Hematopoietic multipotent progenitor cell treated with erythropoietin and hydrocortisone succinate and interleukin-3 and kit ligand, for 6 days (in vitro differentiated cells): Measurements from ENCODE around the gene SLC10A3.
A peak's percentile ranks its signal among the peaks of the same experiment; 100 is the strongest.

ENCODE experiments used
- DNase-seq: peaks from one replicate; pipeline ENCODE4 v3.0.0-alpha.2; 2015

The SLC10A3 gene, protein sequence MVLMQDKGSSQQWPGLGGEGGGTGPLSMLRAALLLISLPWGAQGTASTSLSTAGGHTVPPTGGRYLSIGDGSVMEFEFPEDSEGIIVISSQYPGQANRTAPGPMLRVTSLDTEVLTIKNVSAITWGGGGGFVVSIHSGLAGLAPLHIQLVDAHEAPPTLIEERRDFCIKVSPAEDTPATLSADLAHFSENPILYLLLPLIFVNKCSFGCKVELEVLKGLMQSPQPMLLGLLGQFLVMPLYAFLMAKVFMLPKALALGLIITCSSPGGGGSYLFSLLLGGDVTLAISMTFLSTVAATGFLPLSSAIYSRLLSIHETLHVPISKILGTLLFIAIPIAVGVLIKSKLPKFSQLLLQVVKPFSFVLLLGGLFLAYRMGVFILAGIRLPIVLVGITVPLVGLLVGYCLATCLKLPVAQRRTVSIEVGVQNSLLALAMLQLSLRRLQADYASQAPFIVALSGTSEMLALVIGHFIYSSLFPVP

DNA sequence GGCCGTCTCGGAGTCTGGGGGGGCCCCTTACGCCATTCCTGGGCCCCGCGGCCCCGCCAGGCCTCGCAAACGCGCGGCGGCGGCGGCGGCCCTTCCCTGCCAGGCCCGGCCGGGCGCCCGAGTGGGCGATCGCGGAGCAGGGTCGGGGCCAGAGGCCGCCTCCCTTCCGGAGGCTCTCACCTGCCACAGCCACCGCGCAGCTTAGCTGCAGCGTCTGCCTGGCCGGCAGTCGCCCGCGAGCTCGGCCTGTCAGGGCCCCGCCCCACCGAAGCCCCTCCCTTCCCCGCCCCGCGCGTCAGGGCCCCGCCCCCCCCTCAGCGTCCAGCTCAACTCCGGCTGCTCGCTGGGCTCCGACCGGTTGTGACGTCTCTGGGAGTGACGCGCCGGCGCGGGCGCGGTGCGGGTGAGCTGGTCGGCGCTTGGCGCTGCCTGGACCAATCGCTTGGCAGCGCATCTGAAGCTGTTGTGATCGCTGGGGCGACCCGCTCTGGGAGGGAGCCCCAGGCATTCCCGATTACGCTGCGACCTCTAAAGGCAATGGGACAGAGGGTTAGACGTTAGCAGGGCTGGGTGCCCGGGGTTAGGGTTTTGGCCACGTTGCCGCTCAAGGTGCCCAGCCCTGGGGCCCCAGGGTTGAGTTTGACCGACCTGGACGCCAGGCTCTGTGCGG, at the start of gene SLC10A3:
SLC10A3 (minus strand) TSS at position 216 of the 670 bp plus-strand sequence. CDS start 1,689 bp downstream, outside the sequence.
- peak; percentile 93 for DNase-seq

DNA sequence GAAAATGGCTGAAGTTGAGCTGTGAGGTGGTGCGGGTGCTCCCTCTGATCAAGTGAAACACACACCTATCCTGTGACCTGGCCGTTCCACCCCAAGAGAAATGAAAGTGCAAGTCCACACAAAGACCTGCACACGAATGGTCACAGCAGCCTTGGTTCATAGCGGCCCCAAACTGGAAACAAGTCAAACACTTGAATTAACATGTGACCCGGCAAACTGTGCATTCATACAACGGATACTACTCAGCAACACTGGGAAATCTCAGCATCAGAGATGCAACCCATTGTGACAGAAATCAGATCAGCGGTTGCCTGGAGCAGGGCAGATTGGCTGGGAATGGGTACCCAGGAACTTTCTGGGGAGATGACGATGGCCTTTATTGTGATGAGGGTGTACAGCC, 48.6 kb upstream of the SLC10A3 start:
- no peak for DNase-seq

DNA sequence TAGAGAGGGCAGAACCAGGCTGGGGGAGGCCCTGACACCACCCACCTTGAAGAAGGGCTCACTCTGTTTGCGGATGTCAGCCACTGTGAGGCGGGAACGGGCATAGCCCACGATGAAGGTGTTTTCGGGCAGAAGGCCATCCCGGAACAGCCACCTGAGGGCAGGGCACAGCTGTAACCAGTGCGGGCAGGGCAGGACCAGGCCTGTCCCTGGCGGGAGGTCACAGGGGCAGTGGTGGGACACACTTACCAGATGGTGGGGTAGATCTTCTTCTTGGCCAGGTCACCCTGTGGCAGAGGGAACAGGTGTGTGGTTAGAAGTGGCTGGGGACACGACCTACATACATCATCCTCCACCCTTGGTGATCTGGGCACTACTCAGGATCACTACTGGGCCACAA, 45.5 kb upstream of the SLC10A3 start:
- DNase-seq: no peak

DNA sequence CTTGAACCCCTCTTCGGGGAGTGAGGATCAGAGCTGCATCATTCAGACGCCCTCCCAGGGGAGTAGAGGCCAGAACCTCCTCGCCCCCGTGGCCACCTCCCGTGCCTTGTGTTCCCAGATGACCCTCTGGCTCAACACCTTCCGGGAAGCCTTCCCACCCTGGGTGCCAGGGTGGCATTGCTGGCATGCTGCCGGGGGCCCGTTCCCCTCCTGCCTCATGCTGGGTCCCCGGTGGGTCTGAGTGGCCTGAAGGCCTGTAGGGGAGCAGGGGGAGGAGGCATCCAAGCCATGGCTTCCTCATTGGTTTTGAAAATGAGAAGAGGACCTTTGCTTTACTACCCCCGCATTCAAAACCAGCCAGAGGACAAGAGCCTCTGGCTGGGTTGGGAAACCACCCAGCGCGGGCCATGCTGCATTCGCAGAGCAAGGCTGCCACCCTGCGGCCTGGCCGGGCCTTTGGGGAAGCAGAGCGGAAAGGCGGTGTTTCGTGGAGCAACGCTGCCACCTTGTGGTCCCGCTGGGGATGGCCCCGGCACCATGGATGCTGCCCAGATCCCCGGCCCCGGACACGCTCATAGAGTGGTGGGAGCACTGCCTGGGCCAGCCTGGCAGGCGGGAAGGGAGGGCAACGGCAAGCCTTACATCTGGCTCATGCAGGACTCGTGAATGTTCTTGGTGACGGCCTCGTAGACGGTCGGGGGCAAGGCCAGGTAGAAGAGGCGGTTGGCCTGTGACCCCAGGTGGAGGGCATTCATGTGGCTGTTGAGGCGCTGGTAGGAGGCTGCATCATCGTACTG, 44.3 kb upstream of the SLC10A3 start:
- DNase-seq: peak; percentile 88

DNA sequence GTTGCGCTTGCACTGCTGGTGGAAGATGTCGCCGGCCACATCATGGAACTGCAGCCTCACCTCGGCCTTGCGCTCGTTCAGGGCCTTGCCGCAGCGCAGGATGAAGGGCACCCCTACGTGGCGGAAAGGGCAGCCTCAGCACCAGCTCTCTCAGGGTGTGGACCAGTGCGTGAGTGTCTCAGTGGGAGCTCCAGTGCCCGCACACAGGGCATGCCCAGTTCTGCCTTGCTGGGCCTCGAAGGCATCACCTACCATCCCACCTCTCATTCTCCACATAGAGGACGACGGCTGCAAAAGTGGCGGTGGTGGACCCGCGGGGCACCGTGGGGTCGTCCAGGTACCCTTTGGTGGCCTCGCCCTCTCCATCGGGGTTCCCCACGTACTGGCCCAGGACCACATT, 42.3 kb upstream of the SLC10A3 start:
- DNase-seq: no peak

DNA sequence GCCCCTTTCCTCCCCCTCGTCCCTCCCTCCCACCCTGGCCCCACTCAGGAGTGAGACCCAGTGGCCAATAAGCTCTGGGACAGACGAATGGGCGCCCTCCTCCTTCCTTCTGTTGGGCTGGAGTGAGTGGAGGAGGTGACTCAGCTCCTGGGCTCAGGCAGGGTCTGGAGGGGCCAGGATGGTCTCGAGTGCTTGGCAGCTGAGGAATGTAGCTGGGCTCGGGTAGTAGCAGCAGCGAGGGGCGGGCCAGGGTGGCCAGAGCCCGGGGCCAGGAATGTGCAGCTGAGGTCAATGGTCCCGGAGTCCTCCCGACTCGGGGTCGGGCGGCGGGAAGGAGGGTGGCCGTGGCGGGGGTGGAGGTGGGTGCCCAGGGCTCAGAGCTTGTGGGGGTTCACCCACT, 41.2 kb upstream of the SLC10A3 start:
- DNase-seq: no peak

DNA sequence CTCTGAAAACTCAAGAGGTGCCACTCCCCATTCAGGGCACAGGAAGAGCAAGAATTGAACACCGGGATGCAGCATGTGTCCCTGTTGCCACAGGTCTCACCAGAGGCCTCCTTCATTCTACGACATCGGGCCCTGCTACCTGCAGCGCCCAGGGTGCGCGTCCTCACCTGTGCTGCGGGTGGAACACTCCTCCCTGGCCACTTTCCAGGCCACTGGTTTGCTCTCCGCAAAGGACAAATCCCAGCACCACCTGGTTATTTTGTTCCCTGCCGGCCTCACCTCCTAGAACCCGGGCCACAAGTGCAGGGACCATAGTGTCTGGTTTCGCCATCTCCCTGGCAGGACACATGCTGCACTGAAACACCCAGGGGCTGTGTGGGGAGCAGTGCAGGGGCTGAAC, 39.9 kb upstream of the SLC10A3 start:
- DNase-seq: no peak

DNA sequence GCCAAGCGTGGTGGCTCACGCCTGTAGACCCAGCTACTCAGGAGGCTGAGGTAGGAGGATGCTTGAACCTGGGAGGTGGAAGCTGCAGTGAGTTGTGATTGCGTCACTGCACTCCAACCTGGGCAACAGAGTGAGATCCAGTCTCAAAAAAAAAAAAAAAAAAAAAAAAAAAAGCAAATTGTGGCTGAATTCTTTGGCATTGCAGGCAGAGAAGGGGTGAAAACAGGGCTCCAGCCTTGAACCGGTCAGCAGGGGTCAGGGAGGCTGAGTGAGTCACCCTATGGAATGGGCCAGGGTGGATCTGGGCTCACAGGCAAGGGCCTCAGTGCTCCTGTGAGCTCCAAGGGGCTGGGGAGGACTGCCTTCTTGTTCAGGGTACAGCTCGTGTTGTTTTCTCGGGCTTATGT, 38.8 kb upstream of the SLC10A3 start:
- no peak for DNase-seq

DNA sequence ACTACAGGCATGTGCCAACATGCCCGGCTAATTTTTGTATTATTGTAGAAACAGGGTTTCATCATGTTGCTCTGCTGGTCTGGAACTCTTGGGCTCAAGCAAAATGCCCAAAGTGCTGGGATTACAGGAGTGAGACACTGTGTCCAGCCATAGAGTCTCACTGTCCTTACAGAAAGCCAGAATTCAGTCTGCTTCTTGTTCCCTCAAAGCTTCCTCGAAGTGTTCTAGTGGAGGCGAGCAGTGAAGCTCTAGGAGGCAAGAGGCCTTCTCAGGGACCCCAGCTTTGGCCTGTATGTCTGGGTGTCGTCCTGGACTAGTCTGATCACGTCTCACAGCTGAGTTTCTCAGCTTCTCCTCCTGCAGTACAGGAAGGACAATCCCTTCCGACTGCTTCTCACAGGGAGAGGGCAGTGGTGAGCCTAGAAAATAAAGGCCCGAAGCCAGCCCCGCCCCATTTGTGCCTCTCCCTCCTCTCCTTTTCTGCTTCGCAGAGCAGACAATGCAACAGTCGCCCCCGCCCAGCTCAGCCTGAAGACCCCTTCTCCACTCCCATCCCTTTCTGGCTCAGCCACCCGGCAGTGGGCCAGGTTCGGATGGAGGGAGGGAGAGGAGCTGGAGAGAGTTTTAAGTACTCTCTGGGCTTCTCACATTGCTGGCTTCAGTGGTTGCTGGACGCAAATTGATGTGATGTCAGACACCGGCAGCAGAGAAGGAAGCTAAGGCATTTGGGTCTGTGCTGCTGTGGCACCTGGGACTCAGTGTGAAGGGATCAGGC, 36.7 kb upstream of the SLC10A3 start:
- DNase-seq: peak; percentile 90

DNA sequence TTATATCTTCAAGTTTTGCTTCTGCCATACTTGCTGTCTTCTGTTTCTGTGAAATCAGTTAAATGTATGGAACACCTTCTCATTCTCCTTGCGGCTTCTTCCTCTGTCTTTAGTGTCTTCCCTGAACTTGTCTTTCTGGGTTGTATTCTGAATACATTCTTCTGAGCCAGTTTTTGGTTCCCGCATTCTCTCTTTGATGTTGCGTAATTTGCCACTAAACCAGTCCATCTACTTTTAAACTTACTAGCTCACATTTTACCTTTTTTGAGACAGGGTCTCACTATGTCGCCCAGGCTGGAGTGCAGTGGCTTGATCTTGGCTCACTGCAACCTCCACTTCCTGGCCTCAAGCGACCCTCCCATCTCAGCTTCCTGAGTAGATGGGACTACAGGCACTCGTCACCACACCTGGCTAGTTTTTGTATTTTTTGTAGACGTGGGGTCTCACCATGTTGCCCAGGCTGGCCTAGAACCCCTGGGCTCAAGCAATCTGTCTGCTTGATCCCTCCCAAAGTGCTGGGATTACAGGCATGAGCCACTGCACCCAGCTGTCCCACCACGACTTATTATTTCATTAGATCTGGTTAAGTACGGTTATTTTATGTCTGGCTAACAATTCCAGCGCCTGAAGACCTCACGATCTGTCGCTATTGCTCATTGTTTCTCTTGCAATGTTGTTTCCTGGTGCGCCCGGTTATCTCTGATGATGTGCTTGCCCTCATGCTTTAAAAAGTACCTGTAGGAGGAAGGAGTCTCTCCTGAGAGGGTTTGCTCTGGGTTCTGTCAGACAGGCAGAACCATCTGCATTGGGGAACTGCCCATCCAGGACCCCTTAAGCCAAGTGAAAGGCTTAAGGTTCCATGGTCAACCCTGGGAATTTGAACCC, 35.4 kb upstream of the SLC10A3 start:
- no peak for DNase-seq

DNA sequence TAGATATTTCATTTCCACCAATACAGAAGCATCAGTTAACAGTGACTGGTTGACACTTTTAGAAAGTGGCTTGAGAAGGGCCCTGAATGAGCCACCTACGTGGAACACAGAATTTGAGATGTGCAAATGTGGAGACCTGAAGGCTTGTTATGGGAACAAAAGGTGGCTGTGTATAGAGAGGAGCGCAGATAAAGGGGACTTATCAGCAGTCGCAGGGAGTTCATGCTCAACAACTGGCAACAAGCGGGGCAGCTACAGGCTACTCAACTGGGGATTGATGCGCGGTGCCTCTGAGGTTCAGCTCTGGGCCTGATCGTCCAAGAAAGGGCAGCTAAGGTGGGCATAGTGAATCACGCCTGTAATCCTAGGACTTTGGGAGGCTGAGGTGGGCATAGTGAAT, 29.0 kb upstream of the SLC10A3 start:
- DNase-seq: peak; percentile 72

DNA sequence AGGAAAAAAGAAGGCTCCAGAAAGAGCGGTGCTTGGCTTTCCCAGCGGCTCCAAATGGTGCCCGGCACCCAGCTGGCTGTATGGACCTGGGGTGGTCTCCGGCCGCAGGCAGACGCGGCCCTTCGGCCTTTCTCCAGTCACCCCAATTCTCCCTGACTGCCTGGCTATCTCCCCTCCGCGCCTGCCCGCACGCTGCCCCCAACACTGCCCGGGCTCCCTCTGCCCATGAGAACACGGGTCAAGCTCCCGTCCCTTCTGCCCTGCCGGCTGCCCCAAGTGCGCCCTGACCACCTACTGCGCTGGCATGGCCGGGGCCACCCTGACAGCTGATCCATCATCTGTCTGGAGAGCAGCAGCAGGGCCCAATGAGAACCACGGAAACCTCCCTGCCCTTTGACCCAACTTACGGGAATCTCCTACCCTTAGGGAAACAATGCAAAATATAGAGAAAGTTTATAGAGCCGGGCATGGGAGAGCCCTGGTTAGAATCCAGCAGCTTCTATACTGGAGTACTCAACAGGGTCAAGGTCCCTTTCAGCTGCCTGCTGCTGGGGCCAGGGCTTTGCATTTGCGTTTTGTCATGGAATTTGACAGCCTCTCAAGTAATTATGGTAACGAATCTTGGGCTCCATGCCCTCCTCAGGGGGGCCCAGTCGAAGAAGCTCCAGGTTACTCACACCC, 26.8 kb upstream of the SLC10A3 start:
- no peak for DNase-seq

DNA sequence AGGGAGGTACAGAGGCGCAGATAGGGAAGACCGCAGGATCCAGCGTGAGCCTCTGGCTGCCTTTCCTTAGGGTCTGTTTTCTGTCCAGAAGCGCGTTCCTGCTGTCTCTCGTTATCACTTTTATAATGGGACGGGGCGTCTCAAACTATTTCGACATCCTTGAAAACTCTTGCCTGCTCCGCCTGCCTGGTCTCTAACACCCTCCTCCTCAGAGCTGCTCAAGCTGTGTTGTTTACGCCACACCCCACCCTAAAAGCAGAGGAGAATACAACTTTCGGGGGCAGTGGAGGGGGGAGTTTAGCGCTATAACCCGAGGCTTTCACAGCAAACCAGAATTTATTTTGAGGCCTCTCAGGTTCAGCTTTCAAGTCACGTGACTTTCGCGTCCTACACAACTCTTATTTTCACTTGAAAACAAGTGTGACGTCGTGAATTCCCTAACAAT, 26.2 kb upstream of the SLC10A3 start:
- DNase-seq: peak; percentile 51

DNA sequence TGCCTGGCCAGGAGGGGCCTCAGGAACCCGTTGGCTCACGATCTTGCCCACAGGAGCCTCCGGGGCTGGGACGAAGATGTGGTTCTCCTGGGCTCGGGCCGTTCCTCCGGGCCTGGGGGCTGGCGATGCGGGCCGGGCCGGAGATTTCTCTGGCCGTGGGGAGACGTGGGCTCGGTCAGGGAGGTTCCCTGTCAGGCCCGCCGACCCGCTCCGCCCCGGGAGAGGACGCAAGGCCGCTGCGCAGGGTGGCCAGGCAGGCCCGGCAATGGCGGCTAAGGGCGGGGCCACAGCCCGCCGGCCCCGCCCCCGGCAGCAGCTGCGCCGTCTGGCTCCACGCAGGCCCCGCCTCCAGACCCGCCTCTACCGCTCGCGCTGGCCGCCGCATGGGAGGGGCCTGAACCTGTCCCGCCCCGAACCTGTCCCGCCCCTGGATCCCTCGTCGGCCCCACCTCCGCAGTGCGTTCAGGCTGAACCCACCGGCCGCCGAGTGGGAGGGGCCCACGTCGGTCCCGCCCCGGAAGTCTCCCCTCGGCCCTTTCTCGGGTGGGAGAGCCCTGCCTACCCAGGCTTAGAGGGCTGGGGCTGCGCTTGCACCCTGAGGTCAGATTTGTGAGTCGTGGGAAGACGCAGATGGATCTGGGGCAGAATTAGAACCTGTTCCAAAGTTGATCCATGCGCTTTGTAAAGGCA, 25.7 kb upstream of the SLC10A3 start, which contains the start of gene FAM3A:
FAM3A (minus strand) TSS at position 267 of the 690 bp plus-strand sequence. CDS start 460 bp downstream, outside the sequence.
- peak; percentile 90 for DNase-seq

DNA sequence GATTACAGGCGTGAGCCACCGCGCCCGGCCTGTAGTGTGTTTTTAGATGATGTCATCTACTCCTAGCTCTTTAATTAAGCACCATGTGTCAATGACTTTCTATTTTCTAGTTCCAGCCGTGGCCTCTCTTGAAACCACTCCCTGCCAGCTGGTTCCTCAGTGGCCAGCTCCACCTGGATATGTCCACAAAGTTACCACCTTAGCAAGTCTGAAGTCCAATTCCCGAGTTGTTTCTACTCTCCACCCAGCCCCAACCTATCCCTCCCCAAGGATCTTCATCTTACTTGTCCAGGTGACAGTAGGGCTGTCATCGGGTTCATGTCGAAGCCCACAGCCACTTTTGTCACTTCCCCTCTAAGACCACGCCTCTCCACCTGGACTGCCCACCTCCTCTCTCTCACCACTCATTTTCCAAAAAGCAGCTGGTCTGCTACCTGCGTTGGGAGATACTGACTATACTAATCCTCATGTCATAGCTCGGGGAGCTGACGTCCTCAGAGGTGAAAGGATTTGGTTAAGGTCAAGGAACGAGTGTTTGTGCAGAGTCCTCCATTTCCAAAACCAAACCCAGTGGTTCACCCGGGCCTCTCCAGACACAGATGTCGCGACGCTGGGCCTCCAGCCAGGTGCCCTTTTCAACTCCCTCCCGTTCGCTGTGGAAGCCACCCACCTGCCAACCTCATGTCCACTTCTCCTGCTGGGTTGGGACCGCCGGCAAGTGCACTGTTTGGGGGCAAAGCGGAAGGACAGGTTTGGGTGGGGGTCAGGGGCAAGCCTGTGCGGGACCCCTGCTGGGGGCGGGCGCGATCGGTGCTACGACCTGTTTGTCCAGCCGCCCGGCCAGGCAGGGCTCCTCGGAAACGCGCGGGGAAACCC, 24.9 kb upstream of the SLC10A3 start:
- peak; percentile 47 for DNase-seq

DNA sequence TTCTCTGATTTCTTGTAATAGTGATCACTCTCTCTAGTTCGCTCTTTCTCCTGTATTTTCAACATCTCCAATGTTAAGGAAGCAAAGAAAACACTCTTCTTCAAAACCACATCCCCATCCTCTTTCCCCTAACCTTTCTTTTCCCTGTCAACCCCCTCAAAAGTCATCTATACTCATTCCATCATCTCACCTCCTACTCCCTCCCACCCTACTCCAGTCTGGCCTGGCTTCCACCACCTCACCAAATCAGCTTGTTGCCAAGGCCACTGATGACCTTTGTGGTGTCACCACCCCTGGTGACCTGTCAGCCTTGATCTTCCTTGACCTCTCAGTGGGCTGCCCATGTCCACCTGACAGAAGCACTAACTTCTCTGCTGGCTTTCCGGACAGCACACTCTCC, 23.3 kb upstream of the SLC10A3 start:
- no peak for DNase-seq

DNA sequence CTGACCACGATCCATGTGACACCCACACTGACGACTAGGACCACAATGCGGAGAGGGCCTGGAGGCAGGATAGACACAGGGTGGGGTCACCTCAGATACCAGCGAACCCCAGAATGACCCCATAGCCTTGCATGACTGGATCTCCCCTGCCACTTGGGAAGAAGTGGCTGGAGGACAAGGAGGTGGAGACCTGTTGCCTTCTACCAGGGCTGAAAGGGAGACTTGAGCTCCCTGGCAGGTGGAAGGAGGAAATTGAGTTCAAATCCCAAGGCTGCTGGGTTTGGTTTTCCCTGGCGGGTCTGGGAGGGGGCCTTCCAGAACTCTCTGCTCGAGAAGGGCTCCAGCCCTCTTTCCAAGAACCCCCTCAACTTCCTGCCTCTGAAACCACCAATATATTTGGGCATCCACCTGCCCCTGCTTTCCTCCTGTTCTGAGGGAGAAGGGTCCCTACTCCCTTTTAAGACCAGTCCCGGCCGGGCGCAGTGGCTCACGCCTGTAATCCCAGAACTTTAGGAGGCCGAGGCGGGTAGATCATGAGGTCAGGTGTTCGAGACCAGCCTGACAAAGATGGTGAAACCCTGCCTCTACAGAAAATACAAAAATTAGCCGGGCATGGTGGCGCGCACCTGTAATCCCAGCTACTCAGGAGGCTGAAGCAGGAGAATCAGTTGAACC, 22.6 kb upstream of the SLC10A3 start:
- DNase-seq: no peak

DNA sequence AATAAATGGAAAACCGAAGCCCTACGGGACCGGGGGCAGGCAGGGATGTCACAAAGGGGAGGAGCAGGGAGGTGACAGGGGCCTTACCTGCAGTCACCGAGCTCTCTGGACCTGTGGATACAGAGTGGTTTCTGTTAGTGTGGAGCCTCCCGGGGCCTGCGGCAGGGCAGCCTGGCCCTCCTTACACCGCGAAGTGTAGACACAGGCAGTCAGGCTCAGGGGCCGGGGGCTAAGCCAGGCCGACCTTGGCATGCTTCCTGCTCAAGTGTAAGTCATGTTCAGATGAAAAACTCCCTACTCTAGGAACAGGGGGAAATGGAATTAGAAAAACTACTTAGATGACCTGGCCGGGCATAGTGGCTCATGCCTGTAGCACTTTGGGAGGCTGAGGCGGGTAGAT, 21.3 kb upstream of the SLC10A3 start:
- no peak for DNase-seq
